Measurements from ENCODE around the gene MEGF8.

GRCh38 chr19:42355896-42356295 lies 30.5 kb downstream of the MEGF8 start:
- no peak for TF ChIP-seq MYC (IDR thresholded peaks at IDR 0.05; ENCODE audit: low read depth, low read length)
- no peak for TF ChIP-seq MYC (CRISPR knock-in tag; IDR thresholded peaks at IDR 0.05; ENCODE audit: borderline replicate concordance, low read depth)
- TF ChIP-seq BRCA1 (IDR thresholded peaks at IDR 0.05): no peak
- no peak for TF ChIP-seq BRCA1 (CRISPR knock-in tag; IDR thresholded peaks at IDR 0.05)
- TF ChIP-seq EZH2 (IDR thresholded peaks at IDR 0.05; ENCODE audit: borderline replicate concordance, low read depth, low read length): no peak
- TF ChIP-seq HMG20B (CRISPR knock-in tag; IDR thresholded peaks at IDR 0.05): no peak
- TF ChIP-seq, protein P1, sequence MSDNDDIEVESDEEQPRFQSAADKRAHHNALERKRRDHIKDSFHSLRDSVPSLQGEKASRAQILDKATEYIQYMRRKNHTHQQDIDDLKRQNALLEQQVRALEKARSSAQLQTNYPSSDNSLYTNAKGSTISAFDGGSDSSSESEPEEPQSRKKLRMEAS (CRISPR knock-in tag; IDR thresholded peaks at IDR 0.05): no peak
- TF ChIP-seq HDAC6 (IDR thresholded peaks at IDR 0.05; ENCODE audit: low read depth, low read length): no peak
- TF ChIP-seq, protein P2, sequence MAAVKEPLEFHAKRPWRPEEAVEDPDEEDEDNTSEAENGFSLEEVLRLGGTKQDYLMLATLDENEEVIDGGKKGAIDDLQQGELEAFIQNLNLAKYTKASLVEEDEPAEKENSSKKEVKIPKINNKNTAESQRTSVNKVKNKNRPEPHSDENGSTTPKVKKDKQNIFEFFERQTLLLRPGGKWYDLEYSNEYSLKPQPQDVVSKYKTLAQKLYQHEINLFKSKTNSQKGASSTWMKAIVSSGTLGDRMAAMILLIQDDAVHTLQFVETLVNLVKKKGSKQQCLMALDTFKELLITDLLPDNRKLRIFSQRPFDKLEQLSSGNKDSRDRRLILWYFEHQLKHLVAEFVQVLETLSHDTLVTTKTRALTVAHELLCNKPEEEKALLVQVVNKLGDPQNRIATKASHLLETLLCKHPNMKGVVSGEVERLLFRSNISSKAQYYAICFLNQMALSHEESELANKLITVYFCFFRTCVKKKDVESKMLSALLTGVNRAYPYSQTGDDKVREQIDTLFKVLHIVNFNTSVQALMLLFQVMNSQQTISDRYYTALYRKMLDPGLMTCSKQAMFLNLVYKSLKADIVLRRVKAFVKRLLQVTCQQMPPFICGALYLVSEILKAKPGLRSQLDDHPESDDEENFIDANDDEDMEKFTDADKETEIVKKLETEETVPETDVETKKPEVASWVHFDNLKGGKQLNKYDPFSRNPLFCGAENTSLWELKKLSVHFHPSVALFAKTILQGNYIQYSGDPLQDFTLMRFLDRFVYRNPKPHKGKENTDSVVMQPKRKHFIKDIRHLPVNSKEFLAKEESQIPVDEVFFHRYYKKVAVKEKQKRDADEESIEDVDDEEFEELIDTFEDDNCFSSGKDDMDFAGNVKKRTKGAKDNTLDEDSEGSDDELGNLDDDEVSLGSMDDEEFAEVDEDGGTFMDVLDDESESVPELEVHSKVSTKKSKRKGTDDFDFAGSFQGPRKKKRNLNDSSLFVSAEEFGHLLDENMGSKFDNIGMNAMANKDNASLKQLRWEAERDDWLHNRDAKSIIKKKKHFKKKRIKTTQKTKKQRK (IDR thresholded peaks at IDR 0.05; ENCODE audit: borderline replicate concordance, low read depth, low read length): no peak
- no peak for TF ChIP-seq TEAD4 (IDR thresholded peaks at IDR 0.05; ENCODE audit: low read length)
- no peak for TF ChIP-seq TEAD4 (CRISPR knock-in tag; IDR thresholded peaks at IDR 0.05; ENCODE audit: borderline replicate concordance)

Data from K562 (cell line).